Activated gamma-delta T cell treated with anti-CD3 and anti-CD28 coated beads, Interleukin-2, amount 50 U/mL, for 16 hours (primary cell): ENCODE results near the gene CCR9.
A peak's percentile ranks its signal among the peaks of the same experiment; 100 is the strongest.

Experiments used
- DNase-seq: peaks from one replicate; pipeline ENCODE4 v3.0.0-alpha.2; 2020; ENCODE audit warnings: low read depth

The CCR9 gene

DNA sequence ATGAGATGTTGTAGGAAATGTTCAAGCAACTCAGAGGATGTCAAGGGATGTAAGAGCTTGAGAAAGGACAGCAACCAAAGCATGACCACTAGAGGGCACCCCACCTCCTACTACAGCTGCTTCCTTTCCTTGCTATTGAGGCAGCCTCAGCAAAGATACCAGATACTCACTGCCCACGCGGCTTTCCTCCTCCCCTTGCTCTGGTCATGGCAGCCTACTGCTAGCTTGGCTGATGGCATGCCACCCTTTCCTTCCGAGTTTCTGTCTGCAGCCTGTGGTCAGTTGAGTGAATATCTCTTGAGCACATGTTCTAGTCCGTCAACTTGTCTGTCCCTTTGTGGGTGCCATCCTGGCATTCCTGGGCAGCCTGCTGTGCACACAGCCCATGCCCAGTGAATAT lies 52.5 kb downstream of the CCR9 start:
- peak; percentile 79 for DNase-seq

GRCh38 chr3:45939341-45939771 lies 53.0 kb downstream of the CCR9 start:
- no peak for DNase-seq

- DNase-seq = no peak
These were observed 53.8 kb downstream of the CCR9 start for GRCh38 chr3:45940004-45940780.

DNA sequence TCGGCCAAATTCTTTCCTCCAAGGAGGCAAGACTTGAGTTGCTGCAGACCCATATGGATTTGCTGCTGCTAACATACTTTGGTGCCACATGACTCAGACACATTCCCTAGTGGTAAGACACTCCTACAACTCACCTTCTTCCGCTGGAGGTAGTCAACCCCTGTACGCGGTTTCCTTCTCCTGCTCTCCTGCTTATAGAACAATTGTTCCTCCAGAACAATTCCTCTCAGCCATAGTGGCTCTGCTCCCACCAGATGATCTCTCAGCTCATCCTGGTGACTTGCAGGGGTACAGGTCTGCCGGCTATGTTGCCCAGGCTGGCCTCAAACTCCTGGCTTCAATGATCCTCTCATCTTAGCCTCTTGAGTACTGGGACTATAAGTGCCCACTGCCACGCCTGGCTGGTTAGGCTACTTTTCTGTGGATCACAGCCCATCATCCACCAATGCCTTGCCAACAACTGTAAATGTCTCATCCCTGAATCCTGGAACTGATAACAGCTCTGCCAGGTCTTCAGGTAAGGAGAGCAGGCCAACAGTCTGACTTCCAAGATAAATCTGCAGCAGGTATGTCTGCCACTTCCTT lies 54.5 kb downstream of the CCR9 start:
- no peak for DNase-seq

DNA sequence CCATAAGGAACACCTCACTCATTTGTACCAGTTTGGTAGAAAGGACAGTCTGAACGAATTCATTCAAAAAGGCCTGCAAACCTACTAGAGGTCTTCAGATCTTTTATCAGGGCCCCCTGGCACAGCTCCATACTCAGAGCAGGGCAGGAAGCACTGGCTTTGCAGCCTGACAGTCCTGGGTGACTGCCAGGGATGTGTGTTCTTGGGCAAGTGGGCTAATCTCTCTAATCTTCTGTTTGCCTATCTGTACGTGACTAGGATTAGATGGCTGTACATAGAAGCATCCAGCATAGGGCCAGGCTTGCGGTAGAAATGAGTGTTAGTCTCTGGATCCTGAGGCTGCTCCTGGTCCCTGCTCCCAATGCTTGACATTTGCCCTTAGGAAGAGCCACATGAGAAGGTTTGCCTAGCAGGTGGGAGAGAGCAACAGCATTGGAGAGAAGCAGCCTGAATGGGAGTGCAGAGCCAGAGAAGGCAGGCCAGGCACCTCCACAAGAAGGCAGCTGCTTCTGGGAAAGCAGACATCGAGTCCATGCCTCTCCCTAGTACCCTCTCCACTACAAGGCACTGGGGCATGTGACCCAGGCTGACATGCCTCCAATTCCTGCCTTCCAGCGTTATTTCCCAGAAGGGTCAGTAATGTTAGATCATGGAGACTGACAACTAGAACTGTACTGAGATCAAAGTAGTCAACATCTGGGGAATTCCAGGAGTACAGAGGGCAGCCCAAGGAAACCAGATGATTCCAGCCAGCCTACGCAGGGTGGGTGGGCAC lies 55.9 kb downstream of the CCR9 start:
- DNase-seq = no peak

GRCh38 chr3:45943207-45943846 lies 57.0 kb downstream of the CCR9 start, which contains the start of gene CXCR6:
CXCR6 (plus strand) TSS chr3:45943464; CDS start chr3:45946482, 3,018 bp downstream.
- peak; percentile 25 for DNase-seq

- no peak for DNase-seq
These were observed 58.7 kb downstream of the CCR9 start for GRCh38 chr3:45944830-45945620.

DNA sequence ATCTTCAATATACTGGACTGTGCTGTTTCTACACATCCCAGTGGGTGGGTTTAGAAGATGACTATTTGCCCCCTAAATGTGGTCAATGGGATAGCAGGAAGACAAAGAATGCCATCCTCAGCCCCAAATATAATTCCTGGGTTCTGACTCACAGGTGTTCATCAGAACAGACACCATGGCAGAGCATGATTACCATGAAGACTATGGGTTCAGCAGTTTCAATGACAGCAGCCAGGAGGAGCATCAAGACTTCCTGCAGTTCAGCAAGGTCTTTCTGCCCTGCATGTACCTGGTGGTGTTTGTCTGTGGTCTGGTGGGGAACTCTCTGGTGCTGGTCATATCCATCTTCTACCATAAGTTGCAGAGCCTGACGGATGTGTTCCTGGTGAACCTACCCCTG lies 60.0 kb downstream of the CCR9 start:
- no peak for DNase-seq

DNA sequence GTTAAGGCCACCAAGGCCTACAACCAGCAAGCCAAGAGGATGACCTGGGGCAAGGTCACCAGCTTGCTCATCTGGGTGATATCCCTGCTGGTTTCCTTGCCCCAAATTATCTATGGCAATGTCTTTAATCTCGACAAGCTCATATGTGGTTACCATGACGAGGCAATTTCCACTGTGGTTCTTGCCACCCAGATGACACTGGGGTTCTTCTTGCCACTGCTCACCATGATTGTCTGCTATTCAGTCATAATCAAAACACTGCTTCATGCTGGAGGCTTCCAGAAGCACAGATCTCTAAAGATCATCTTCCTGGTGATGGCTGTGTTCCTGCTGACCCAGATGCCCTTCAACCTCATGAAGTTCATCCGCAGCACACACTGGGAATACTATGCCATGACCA lies 60.5 kb downstream of the CCR9 start:
- DNase-seq = no peak

DNA sequence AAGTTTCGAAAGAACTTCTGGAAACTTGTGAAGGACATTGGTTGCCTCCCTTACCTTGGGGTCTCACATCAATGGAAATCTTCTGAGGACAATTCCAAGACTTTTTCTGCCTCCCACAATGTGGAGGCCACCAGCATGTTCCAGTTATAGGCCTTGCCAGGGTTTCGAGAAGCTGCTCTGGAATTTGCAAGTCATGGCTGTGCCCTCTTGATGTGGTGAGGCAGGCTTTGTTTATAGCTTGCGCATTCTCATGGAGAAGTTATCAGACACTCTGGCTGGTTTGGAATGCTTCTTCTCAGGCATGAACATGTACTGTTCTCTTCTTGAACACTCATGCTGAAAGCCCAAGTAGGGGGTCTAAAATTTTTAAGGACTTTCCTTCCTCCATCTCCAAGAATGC lies 61.0 kb downstream of the CCR9 start:
- no peak for DNase-seq

GRCh38 chr3:45948311-45948781 lies 62.0 kb downstream of the CCR9 start:
- DNase-seq = no peak

- no peak for DNase-seq
These were observed 62.5 kb downstream of the CCR9 start for GRCh38 chr3:45948881-45949280.

DNA sequence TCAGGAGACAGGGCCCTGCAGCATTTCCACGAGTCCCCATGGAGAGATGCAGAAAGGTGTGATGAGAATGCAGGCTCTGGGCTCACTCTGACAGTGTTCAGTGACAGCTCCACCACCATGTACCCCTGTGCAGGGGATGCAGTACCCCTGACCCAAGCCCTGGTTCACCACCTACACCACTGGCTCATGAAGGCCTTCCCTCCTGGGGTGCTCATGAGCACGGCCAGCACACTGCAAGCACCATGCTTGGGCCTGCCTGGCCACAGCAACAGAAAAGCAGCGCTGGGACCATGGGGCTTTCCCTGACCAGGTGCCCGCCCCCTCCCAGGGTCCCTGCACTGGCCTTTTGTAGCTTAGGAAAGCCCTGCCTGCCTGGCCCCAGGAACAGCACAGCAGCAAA lies 63.1 kb downstream of the CCR9 start:
- DNase-seq = no peak

DNA sequence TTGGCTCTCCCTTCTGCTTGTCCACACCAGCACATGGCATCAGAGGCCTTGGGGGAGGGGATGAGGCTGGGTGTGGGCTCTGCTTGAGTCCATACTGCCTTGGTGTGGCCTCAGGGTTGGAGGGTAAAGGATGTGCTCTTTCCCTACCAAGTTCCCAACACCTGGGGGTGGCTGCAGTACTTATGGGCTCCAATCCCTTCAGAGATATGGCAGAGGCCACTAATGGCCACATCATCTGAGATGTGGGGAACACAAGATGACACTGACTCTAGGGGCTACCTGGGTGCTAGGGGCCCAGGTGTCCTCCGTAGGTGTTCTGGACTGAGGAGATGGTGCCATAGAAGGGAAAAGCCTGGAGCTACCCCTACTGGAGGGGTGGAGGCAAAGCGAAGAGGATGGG lies 63.8 kb downstream of the CCR9 start:
- no peak for DNase-seq

DNA sequence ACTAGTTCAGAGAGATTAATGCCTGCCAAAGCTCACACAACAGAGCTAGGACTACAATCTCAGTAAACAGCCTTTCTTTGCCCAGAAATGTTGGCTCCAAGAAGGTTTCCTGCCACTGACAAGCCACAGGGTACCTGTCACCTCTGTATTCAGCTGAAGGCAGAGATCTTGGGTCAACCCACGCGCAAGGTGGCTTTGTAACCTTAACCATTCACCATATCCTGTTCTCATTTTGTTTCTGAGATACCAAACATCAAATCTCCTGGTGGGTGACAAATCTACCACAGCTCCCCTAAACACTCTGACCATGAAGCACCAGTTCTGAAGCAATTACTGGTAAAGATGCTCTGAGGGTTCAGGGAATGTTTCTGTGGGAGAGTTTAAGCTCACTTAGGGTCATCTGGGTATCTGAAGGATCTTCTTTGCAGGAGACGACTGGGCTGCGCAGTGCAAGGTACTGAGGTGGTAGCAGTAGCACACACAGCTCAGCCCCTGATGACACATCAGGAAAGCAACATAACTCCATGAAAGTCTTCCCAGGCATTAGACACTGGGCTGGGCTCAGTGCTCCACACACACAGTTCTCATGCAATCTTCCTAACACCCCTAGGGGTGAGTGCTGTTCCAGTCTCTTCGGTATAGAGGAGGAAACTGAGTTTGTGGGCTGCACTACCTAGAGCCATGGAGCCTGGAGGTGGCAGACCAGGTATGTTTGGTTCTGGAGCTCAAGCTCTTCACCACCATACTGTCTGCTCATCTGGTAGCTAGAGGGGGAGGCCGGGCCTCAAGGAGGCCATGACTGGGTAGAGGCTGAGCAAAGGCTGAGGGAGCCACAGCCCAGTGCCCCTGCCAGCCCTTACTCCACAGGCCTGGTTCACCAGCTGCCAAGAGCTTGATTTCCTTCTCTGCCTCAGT lies 64.6 kb downstream of the CCR9 start:
- DNase-seq = peak; percentile 41

DNA sequence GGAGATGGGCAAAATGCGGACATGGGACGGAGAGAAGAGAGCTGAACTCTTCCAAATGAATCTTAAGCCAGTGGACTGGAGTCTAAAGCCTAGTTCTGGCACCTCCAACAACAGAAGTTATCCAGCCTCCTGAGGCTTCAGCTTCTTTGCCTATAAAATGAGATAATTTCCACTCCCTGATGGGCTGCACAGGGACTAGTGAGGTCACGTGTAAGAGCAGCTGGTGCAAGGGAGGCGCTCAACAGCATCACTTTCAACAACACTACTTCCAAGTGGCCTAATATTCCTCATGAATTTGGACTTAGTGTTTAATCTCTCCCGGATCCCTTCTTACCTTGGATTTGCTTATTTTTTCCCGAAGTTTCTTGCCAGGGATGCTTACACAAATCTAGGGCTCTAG lies 65.6 kb downstream of the CCR9 start:
- DNase-seq = no peak

DNA sequence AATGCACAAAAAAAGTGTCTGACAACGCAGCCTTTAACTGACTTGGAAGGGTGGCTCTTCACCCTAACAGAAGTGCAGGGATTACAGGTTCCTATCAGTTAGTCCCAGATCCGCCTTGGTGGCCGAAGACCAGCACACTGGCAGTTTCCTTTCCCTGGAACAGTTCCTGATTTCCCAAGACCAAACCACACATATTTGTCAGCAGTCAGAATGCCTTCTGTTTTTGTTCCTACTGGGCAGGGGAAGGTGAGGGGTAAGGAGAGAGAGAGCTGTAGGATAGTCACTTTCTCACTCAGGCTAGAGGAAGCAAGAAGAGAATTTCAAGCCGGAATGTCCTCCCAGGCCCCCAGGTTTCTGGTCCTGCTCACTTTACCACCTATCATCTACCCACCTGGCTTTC lies 66.1 kb downstream of the CCR9 start:
- DNase-seq = no peak
